Measurements from ENCODE around the gene HGFAC.

Gene HGFAC

DNA sequence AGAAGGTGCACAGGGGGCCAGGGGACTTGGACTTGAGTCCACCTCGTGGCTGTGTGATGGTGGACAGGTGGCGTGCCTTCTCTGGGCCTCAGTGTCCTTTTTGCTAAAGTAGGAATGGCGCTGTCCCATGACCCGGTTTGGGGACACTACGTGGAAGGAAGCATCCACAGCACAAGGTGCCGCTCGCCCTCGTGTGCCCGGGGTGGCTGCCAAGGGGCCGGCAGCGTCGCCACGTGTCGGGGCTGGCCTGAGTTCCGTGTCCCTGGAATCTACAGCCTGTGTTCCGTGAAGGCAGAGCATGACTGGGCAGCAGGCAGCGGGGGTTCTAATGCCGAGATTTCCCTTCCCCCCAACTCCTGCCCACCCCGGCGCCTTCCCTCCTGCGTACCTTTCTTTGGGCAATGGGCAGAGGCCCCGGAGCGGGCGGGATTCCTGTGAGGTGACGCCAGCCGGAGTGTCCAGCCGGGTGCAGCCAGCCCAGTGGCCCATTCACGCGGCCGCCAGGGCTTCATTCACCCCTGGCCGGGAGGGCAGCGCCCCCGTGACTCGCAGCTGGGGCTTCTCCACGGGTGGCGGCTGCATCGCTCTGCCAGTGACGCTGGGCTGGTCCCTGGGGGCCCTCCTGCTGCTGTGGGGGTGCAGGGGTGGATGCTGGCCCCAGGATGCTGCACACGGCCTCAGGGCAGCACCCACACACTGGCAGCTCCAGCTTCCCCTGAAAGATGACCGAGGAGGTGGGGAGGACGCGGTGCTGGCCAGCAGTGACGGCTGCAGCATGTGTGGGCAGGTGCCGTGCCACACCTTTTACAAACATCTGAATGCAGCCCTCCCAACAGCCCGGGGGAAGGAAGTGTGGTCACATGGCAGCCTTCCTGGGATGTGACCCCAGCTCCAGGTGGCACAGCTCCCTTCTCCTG, 42.5 kb downstream of the HGFAC start:
- TF ChIP-seq, protein P1, sequence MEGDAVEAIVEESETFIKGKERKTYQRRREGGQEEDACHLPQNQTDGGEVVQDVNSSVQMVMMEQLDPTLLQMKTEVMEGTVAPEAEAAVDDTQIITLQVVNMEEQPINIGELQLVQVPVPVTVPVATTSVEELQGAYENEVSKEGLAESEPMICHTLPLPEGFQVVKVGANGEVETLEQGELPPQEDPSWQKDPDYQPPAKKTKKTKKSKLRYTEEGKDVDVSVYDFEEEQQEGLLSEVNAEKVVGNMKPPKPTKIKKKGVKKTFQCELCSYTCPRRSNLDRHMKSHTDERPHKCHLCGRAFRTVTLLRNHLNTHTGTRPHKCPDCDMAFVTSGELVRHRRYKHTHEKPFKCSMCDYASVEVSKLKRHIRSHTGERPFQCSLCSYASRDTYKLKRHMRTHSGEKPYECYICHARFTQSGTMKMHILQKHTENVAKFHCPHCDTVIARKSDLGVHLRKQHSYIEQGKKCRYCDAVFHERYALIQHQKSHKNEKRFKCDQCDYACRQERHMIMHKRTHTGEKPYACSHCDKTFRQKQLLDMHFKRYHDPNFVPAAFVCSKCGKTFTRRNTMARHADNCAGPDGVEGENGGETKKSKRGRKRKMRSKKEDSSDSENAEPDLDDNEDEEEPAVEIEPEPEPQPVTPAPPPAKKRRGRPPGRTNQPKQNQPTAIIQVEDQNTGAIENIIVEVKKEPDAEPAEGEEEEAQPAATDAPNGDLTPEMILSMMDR (IDR thresholded peaks at IDR 0.05; ENCODE audit: low read depth, low read length), result no peak
- no peak for DNase-seq (ENCODE audit: extremely low read depth, low read depth)

DNA sequence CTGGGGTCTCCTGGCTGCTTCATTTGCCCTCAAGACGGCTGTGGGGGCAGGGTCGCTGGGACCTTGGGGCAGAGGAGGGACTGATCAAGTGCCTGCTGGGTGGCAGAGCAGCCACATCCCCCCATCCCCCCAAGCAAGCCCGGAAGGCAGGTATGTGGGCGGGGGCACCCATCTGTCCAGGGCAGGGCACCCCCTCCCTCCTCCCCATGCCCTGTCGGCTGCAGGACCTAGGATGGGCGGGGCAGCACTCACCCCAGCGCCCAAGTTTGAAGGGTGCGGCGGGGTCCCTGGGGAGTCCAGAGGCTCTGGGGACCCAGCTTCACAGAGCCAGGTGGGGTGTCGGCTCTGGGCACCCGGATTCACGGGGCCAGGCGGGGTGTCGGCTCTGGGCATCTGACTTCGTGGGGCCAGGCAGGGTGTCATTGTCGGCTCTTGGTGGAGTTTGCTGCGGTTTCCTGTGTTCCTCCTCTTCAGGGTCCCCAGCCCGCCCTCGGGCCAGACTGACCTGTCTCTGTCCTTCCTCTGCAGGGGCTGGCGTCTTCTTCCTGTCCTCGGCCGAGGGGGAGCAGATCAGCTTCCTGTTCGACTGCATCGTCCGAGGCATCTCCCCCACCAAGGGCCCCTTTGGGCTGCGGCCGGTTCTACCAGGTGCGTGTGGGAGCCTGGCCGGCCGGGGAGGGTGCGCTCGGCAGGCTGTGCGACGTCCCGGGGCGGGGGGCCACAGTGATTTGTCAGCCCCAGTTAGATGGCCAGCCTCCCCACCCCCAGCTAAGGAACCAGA, 43.4 kb downstream of the HGFAC start:
- DNase-seq (ENCODE audit: extremely low read depth, low read depth), result no peak
- TF ChIP-seq, protein P1 (IDR thresholded peaks at IDR 0.05; ENCODE audit: low read depth, low read length), result no peak

DNA sequence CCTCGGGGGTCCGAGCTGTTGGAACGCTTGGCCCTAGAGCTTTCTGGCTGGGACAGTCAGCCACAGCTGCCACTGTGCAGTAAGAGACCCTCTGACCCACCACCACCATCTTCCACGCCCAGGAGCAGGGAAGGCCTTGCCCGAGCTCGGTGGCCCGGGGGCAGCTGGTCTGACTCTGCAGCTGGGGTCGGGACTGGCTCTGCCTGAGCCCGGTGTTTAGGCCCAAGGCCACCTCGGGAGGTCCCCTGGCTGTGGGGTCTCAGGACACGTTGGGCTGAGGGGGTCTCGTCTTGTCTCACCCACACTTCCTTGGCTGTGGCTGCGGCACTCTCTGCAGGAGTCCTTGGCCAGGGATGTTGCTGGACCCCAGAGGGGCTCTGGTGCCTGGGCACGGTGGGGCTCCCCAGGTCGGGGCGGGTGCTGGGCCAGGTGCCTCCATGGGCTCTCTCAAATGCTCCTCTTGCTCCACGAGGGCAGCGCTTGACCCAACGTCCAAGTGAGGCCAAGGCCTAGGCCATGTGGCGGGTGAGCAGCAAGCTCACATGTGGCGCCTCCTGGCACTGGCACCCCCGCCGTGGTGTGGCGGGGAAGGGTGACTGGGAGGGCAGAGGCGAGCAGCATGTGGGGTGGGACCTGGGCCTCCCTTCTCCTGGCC, 44.2 kb downstream of the HGFAC start:
- no peak for DNase-seq (ENCODE audit: extremely low read depth, low read depth)

DNA sequence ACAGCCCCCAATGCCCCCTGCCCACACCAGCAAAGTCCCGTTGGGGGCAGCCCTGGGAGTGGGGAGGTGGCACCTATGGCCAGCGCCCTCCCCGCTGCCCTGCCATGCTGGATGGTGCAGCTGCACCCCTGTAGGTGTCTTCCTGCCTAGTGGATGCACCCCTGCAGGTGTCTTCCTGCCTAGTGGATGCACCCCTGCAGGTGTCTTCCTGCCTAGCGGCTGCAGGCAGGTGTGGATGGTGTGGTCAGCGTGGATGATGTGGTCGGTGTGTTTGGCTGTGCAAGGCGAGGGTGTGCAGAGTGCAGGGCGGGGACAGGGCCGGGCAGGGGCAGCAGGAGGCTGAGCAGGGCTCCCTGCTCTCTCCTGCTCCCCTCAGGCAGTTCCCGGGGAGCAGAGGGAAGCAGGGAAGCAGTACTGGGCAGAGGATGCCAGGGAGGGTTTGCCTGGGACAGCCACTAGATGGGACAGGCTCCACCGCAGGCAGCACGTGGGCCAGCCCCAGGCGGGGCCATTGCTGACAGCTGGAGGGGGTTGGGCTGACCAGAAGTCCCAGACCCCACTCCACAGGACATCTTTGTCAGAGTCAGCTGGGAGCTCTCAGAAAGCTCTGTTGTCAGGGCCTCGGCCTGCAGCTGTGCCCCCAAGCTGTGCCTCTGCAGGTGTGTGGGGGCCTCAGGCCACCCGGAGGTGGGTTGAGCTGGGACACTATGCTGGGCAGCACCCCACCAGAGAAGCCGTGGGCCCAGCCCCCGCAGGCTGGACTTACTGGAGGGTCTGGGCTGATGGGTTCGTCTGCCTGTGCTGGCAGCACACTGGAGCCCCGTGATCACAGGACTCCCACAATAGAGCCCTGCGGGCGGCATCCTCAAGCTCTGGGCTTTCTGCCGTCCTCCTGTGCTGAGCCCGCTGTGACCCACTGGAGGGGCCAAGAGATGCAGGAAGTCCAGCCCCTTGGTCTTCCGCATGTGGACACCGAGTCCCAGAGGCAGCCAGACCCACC, 45.1 kb downstream of the HGFAC start:
- TF ChIP-seq, protein P1 (IDR thresholded peaks at IDR 0.05; ENCODE audit: low read depth, low read length), result no peak
- DNase-seq (ENCODE audit: extremely low read depth, low read depth), result no peak

More for the DNA sequence above, 44.2 kb downstream of the HGFAC start:
- TF ChIP-seq, protein P1 (IDR thresholded peaks at IDR 0.05; ENCODE audit: low read depth, low read length), result no peak

DNA sequence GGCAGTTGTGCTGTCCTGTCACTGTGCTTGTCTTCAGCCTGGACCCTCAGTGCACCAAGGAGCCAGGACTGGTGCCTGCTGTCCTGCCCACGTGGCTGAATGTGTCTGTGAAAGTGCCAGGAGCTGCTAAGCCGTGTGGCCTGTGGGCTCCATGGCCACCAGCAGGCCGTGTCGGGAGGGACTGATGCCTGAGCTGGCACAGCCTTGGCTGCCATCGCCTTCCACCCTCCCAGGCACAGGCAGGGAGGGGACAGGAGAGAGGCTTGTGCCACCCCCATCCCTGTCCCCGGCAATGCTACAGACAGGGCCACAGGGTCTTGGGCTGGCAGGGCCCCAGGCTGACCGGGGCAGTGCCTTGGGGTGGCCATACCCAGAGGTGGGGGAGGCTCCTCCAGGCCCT, 46.1 kb downstream of the HGFAC start:
- DNase-seq (ENCODE audit: extremely low read depth, low read depth), result no peak
- TF ChIP-seq, protein P1 (IDR thresholded peaks at IDR 0.05; ENCODE audit: low read depth, low read length), result no peak

DNA sequence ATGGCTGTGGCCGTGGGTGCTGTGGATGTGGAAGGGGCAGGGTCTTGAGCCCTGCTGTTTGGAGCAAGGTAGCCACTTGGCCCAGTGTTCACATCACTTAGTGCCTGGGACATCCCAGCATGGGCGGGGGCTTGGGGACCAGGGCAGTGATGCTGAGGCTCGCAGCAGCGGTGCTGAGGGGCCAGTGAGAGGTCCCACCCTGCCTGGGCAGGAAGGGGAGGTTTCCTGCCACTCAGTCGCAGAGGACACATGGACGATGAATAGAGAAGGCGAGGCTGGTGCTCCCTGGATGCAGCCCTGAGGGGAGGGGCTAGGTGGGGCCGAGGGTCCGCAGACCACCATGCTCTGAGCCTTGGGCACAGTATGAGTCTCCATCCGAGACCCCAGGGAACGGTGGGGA, 47.1 kb downstream of the HGFAC start:
- no peak for DNase-seq (ENCODE audit: extremely low read depth, low read depth)

More for the DNA sequence above, 47.1 kb downstream of the HGFAC start:
- TF ChIP-seq, protein P1 (IDR thresholded peaks at IDR 0.05; ENCODE audit: low read depth, low read length), result no peak

Data from AG09319 (cell line).